ENCODE measurements around the gene CPNE9. TPM values are rescaled to one million over a fixed set of nuclear protein-coding genes. Genes with fewer than 3 reads are reported as not detected.

Gene CPNE9
- total and polyA plus RNA-seq, 2 donors from 2014 or later: 0.16 to 0.19 TPM

DNA sequence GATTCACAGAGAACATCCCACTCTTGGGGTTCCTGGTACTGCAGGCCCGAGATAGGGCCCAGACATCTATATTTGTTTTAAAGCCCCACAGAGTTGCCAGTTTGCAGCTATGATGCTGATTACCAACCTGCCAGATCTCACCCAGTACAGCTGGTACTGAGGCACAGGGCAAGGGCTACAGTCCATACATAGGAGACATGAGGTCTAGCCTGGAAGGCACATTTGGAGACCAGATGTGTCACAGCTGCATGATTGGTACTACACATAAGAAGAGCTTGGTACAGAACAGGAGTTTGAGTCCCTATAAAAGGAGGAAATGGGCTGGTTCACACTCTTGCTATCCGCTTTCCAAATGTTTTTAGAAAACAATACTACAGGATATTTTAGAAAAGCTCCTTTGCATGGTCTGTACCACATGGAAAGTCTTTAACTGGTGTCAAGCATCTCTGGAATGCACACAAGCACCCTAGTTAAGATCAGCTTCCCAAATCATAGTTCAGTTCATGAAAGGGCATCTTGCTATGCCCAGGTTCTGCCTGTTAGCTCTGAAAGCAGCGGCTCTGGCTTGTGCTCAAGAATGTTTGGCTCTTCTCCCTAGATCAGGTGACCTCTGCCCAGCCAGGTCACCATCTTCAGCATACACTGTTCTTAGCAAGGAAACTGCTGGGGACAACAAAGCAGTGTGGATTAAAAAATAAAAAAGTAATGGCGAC, 33.8 kb upstream of the CPNE9 start:
- FAIRE-seq: peak; percentile 55
- peak in 2 of 5 donors; percentile 7 to 66 for DNase-seq
- Histone ChIP-seq H3K4me3 (ENCODE audit: low read length in 3 of 3) (no peak overlapping the region), H3K27ac (ENCODE audit: low read depth in 2 of 2, low read length in 2 of 2) (peak overlapping the region; percentile 23 to 48), H3K27me3 (ENCODE audit: control insufficient read depth, insufficient read depth, low read length) (no peaks in the 10 kb centered on the region), H3K9ac (ENCODE audit: low read length in 3 of 3) (no peak overlapping the region), H3K36me3 (ENCODE audit: control insufficient read depth in 2 of 3, insufficient read depth in 3 of 3, low read length in 3 of 3) (peaks cover 10 to 47% (median 39%) of the 10 kb centered on the region in 3 donors), H3K9me3 (ENCODE audit: control insufficient read depth in 2 of 3, insufficient read depth in 1 of 3, low read length in 3 of 3) (no peaks in the 10 kb centered on the region), H3K4me1 (ENCODE audit: control insufficient read depth in 2 of 3, insufficient read depth in 2 of 3, low read depth in 1 of 3, low read length in 3 of 3) (peaks cover 0 to 30% (median 30%) of the 10 kb centered on the region in 3 donors)
- intact Hi-C loops (cut with DNase I): no loop called here
- TF ChIP-seq, protein P1, sequence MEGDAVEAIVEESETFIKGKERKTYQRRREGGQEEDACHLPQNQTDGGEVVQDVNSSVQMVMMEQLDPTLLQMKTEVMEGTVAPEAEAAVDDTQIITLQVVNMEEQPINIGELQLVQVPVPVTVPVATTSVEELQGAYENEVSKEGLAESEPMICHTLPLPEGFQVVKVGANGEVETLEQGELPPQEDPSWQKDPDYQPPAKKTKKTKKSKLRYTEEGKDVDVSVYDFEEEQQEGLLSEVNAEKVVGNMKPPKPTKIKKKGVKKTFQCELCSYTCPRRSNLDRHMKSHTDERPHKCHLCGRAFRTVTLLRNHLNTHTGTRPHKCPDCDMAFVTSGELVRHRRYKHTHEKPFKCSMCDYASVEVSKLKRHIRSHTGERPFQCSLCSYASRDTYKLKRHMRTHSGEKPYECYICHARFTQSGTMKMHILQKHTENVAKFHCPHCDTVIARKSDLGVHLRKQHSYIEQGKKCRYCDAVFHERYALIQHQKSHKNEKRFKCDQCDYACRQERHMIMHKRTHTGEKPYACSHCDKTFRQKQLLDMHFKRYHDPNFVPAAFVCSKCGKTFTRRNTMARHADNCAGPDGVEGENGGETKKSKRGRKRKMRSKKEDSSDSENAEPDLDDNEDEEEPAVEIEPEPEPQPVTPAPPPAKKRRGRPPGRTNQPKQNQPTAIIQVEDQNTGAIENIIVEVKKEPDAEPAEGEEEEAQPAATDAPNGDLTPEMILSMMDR (IDR thresholded peaks at IDR 0.05; ENCODE audit: borderline replicate concordance, extremely low read depth, insufficient read depth): no peak

DNA sequence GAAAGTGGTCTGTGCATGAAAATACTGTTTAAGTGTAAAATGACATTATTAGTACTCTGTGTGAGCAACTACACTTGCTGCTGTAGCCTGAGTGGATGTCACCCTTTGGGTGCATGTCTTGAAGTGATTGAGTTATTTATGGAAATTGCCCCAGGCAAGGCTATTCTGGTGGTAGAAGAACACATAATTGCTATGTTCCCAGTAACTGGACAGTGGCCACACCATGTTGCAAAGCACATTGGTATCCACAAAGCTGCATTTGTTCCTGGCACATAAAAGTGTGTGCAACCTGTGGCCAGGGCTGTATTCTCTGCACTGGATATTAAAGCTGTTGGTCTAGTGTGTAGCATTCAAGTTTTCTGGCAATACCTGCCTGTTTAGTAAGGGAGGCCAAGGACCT, 30.6 kb upstream of the CPNE9 start:
- TF ChIP-seq, protein P1 (IDR thresholded peaks at IDR 0.05; ENCODE audit: borderline replicate concordance, extremely low read depth, insufficient read depth): no peak
- intact Hi-C loops (cut with DNase I): no loop called here
- FAIRE-seq: no peak

DNA sequence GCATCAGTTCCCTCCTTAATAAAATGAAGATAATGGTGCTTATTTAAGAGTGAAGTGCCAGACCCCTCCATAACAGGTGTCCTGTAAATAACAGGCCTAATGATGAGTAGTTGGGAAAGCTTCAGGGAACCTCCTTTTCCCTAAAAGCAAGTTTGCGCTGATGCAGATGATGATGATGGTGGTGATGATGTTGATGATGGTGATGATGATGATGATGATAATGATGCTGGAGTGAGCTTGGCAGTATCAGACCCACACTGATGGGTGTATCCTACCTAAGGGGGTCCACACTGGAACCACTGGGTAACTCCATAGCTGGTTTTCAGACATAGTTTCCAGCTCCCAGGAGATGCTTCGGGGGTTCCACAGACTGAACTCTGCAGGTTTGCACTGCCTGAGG, 29.9 kb upstream of the CPNE9 start:
- H3K36me3 ChIP-seq (ENCODE audit: control insufficient read depth in 2 of 3, insufficient read depth in 3 of 3, low read length in 3 of 3): peaks cover 8 to 64% (median 52%) of the 10 kb centered on the region in 3 donors
- H3K27ac ChIP-seq (ENCODE audit: low read depth in 2 of 2, low read length in 2 of 2): no peak overlapping the region
- H3K9me3 ChIP-seq (ENCODE audit: control insufficient read depth in 2 of 3, insufficient read depth in 1 of 3, low read length in 3 of 3): no peaks in the 10 kb centered on the region
- no peak for FAIRE-seq
- no peak overlapping the region for H3K4me3 ChIP-seq (ENCODE audit: low read length in 3 of 3)
- intact Hi-C loops (cut with DNase I): no loop called here
- H3K9ac ChIP-seq (ENCODE audit: low read length in 3 of 3): no peak overlapping the region
- TF ChIP-seq, protein P1 (IDR thresholded peaks at IDR 0.05; ENCODE audit: borderline replicate concordance, extremely low read depth, insufficient read depth): no peak
- peaks cover 0 to 22% (median 21%) of the 10 kb centered on the region in 3 donors for H3K4me1 ChIP-seq (ENCODE audit: control insufficient read depth in 2 of 3, insufficient read depth in 2 of 3, low read depth in 1 of 3, low read length in 3 of 3)
- H3K27me3 ChIP-seq (ENCODE audit: control insufficient read depth, insufficient read depth, low read length): no peaks in the 10 kb centered on the region
- DNase-seq: no peak

More for the DNA sequence above, 30.6 kb upstream of the CPNE9 start:
- H3K4me1 ChIP-seq (ENCODE audit: control insufficient read depth in 2 of 3, insufficient read depth in 2 of 3, low read depth in 1 of 3, low read length in 3 of 3): peaks cover 0 to 28% (median 25%) of the 10 kb centered on the region in 3 donors
- no peak overlapping the region for H3K4me3 ChIP-seq (ENCODE audit: low read length in 3 of 3)
- no peaks in the 10 kb centered on the region for H3K27me3 ChIP-seq (ENCODE audit: control insufficient read depth, insufficient read depth, low read length)
- no peak for DNase-seq
- H3K36me3 ChIP-seq (ENCODE audit: control insufficient read depth in 2 of 3, insufficient read depth in 3 of 3, low read length in 3 of 3): peaks cover 8 to 60% (median 49%) of the 10 kb centered on the region in 3 donors
- no peaks in the 10 kb centered on the region for H3K9me3 ChIP-seq (ENCODE audit: control insufficient read depth in 2 of 3, insufficient read depth in 1 of 3, low read length in 3 of 3)
- no peak overlapping the region for H3K9ac ChIP-seq (ENCODE audit: low read length in 3 of 3)
- no peak overlapping the region for H3K27ac ChIP-seq (ENCODE audit: low read depth in 2 of 2, low read length in 2 of 2)
